Gastrocnemius medialis (tissue), 4 donors: ENCODE measurements around the gene ZNF287. TPM values are rescaled to one million over a fixed set of nuclear protein-coding genes. Genes with fewer than 3 reads are reported as not detected.

Experiments
- ATAC-seq, 2 donors: fragments of 150-250 bp; one replicate each; pipeline ENCODE4 v1.9.1; 2016
- DNase-seq, 2 donors: peaks; one replicate each; pipeline ENCODE4 v3.0.0-alpha.2; 2019
- H3K27ac ChIP-seq, 4 donors: fragments of 200-600 bp; sonication (generic); 1 replicate in 1 of 4; 2 replicates in 3 of 4; pipeline ENCODE4 v1.5.1; 2016 to 2018; ENCODE audit warnings: mild to moderate bottlenecking in 2 of 4, moderate library complexity in 1 of 4
- H3K27me3 ChIP-seq, 3 donors: fragments of 200-600 bp; sonication (generic) in 2 of 3; 1 replicate in 1 of 3; 2 replicates in 2 of 3; pipeline versions ENCODE4 v1.5.1 to v1.6.0; 2016 to 2019; ENCODE audit warnings: mild to moderate bottlenecking in 1 of 3, moderate library complexity in 1 of 3
- H3K36me3 ChIP-seq, 2 donors: fragments of 200-600 bp; sonication (generic) in 1 of 2; one replicate each; pipeline ENCODE4 v1.5.1; 2017 to 2018
- H3K4me1 ChIP-seq, 2 donors: fragments of 200-600 bp; sonication (generic) in 1 of 2; one replicate each; pipeline ENCODE4 v1.5.1; 2016 to 2017; ENCODE audit warnings: mild to moderate bottlenecking in 2 of 2
- H3K4me3 ChIP-seq, 4 donors: fragments of 200-600 bp; sonication (generic) in 3 of 4; 1 replicate in 1 of 4; 2 replicates in 3 of 4; pipeline ENCODE4 v1.5.1; 2016 to 2019; ENCODE audit warnings: mild to moderate bottlenecking in 2 of 4
- H3K9me3 ChIP-seq, 3 donors: fragments of 200-600 bp; sonication (generic) in 2 of 3; 1 replicate in 1 of 3; 2 replicates in 2 of 3; pipeline ENCODE4 v1.5.1; 2016 to 2019
- POLR2A ChIP-seq, 2 donors: fragments of 450-650 bp; IDR thresholded peaks; one replicate each; pipeline ENCODE4 v1.6.1; 2017; ENCODE audit warnings: antibody characterized with exemption in 2 of 2, mild to moderate bottlenecking in 2 of 2, moderate library complexity in 2 of 2
- in situ Hi-C, 4 donors: fragments of 200-750 bp; cut with MboI; loops; one replicate each; pipeline versions ENCODE4 v1.15.0 to v1.8.0; 2017; ENCODE audit warnings: low sequenced_read_pairs in 4 of 4
- intact Hi-C: fragments of 100-400 bp; cut with DNase I; formaldehyde crosslinking; loops from one replicate; pipeline ENCODE4 v1.15.1; 2023; ENCODE audit warnings: low total_unique reads
- total RNA-seq, 4 donors: library from RNA; depleted of rRNA; stranded (reverse); fragments of >200 nt; gene quantifications; one replicate each; pipeline versions ENCODE4 v1.1.0 to v1.2.3, GENCODE V29; 2016
- TF ChIP-seq, protein P1 (sequence below), 5 experiments: fragments of 450-650 bp in 3 of 5; fragments of 200-600 bp in 2 of 5; sonication (generic) in 2 of 5; IDR thresholded peaks in 4 of 5; conservative IDR thresholded peaks in 1 of 5; 1 replicate in 4 of 5; 2 replicates in 1 of 5; pipeline ENCODE4 v1.5.1; 2016 to 2019; ENCODE audit warnings: antibody characterized with exemption in 5 of 5, mild to moderate bottlenecking in 3 of 5, moderate library complexity in 3 of 5

The ZNF287 gene
- total RNA-seq, 4 donors from 2014 or later, result 1.5 to 7.2 (median 4.9) TPM

DNA sequence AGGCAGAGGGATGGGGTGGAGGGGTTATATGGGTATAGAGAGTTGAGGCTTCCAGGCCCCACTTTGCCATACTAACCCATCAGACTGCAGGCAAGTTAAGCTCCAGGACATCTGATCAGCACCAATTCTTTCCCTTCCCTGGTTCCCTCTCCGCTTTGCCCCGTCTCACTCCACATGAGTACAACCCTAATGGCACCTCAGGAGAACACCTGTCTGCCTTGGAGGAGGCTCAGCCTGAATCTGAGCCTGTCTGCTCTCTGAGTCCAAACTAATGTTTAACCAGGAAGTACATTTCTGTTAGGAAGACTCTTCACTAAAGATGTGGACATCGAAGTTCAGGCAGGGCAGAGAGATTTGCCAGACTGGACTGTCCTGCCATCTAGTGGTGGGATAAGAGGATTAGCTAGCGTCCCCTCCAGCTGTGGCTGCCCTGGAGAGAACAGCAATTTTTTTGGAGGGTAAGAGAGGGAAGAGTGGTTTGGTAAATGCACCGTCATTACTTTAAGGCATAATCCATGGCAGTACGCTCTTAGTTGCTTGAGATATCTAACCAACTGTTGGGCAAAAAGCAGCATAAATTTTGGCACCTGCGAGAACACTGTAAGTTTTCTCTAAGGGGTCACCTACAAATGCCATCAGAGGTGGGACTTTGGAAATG is 47.8 kb downstream of the ZNF287 start:
- in situ Hi-C loops, result loop anchor here (5.0 to 25.0 kb wide), 4 partner anchors 69 to 159 kb away; partner anchors contain the start of gene CENPV (in 1 of the 4)
- Histone ChIP-seq H3K4me1 (peaks cover 0 to 6% of the 10 kb centered on the region in 2 donors), H3K27me3 (peaks cover 0 to 18% (median 14%) of the 10 kb centered on the region in 3 donors), H3K36me3 (no peaks in the 10 kb centered on the region), H3K4me3 (no peak overlapping the region), H3K27ac (no peak overlapping the region), H3K9me3 (no peaks in the 10 kb centered on the region)
- intact Hi-C loops, result loop anchor here (1.0 kb wide), 3 partner anchors 68 to 158 kb away; no protein-coding TSS in a partner anchor
- no peak for TF ChIP-seq POLR2A (IDR thresholded peaks at IDR 0.05)
- TF ChIP-seq, protein P1, sequence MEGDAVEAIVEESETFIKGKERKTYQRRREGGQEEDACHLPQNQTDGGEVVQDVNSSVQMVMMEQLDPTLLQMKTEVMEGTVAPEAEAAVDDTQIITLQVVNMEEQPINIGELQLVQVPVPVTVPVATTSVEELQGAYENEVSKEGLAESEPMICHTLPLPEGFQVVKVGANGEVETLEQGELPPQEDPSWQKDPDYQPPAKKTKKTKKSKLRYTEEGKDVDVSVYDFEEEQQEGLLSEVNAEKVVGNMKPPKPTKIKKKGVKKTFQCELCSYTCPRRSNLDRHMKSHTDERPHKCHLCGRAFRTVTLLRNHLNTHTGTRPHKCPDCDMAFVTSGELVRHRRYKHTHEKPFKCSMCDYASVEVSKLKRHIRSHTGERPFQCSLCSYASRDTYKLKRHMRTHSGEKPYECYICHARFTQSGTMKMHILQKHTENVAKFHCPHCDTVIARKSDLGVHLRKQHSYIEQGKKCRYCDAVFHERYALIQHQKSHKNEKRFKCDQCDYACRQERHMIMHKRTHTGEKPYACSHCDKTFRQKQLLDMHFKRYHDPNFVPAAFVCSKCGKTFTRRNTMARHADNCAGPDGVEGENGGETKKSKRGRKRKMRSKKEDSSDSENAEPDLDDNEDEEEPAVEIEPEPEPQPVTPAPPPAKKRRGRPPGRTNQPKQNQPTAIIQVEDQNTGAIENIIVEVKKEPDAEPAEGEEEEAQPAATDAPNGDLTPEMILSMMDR (IDR thresholded peaks at IDR 0.05 in 4 of 5, conservative IDR thresholded peaks at IDR 0.05 in 1 of 5), result peak; percentile 85 to 96 (median 90)
- DNase-seq, result peak; percentile 60 to 72
- peak; percentile 98 to 99 for ATAC-seq

DNA sequence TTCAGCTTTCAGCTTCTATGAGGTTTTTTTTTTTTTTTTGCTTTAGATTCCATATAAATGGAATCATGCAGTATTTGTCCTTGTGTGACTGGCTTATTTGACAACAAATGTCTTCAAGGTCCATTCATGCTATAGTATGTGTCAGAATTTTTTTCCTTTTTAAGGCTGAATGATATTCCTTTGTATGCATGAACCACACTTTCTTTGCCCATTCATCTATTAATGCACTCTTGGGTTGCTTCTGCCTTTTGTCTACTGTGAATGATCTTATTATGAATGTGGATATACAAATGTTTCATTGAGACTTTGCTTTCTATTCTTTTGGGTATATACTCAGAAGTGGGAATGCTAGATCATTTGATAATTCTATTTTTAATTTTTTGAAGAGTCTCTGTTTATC is 50.0 kb downstream of the ZNF287 start:
- ATAC-seq (no peak), DNase-seq (no peak)
- H3K27me3 ChIP-seq, result peaks cover 0 to 19% (median 14%) of the 10 kb centered on the region in 3 donors
- TF ChIP-seq, protein P1 (IDR thresholded peaks at IDR 0.05 in 4 of 5, conservative IDR thresholded peaks at IDR 0.05 in 1 of 5), result no peak
- no peak for TF ChIP-seq POLR2A (IDR thresholded peaks at IDR 0.05)
- H3K9me3 ChIP-seq, result no peaks in the 10 kb centered on the region
- H3K36me3 ChIP-seq, result no peaks in the 10 kb centered on the region
- H3K27ac ChIP-seq, result no peak overlapping the region
- intact Hi-C loops, result no loop called here
- H3K4me3 ChIP-seq, result no peak overlapping the region
- H3K4me1 ChIP-seq, result peaks cover 0 to 6% of the 10 kb centered on the region in 2 donors
- in situ Hi-C loops, result loop anchor here in 3 of 4 donors (5.0 to 25.0 kb wide), 3 partner anchors 64 to 157 kb away; partner anchors contain the start of gene CENPV (in 1 of the 3)

DNA sequence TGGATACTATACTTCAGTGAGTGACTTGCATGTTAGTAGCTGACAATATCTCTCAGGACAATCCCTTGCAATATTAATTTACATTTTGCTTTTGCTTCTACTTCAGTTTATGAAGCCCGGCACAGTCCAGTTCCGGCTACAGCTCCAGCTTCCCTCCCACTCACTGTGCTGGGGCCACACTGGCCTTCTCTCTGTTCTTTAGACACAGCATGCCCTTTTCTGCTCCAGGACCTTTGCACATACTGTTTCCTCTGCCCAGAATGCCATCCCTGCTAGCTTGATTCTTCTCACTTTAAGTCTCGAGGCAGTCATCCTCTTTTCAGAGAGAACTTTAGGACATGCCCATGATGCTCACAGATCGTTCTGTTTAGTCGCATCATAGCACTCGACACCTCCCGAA is 51.5 kb downstream of the ZNF287 start:
- TF ChIP-seq POLR2A (IDR thresholded peaks at IDR 0.05), result no peak
- TF ChIP-seq, protein P1 (IDR thresholded peaks at IDR 0.05 in 4 of 5, conservative IDR thresholded peaks at IDR 0.05 in 1 of 5), result no peak
- intact Hi-C loops, result no loop called here
- DNase-seq, result no peak

DNA sequence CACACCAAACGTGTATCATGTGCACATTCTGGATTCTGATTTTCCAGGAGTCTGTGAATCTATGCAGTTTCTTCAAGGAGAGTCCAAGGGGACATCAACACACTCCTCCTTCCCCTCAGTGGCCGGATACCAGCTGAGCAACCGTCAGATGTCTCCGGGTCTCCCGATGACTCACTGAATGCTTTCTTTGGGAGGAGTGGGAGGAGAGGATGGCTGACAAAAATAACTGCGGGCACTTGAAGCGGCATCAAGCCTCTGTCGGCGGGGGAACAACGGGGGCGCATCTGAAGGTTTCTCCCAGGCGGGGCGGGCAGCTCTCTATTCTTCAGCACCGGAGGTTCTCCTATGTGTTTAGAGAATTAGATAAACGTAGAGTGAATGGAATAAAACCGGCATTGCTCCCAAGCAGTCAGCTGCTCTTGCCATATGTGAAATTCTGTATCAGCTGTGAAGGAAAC is 52.4 kb downstream of the ZNF287 start:
- in situ Hi-C loops, result loop anchor here in 3 of 4 donors (5.0 to 25.0 kb wide), 3 partner anchors 62 to 154 kb away; partner anchors contain the start of gene CENPV (in 1 of the 3)
- intact Hi-C loops, result no loop called here
- H3K27ac ChIP-seq, result no peak overlapping the region
- DNase-seq, result no peak
- no peaks in the 10 kb centered on the region for H3K36me3 ChIP-seq
- TF ChIP-seq, protein P1 (IDR thresholded peaks at IDR 0.05 in 4 of 5, conservative IDR thresholded peaks at IDR 0.05 in 1 of 5), result no peak
- no peak for TF ChIP-seq POLR2A (IDR thresholded peaks at IDR 0.05)
- peak overlapping the region in 1 of 4 donors; percentile 20 for H3K4me3 ChIP-seq
- H3K9me3 ChIP-seq, result no peaks in the 10 kb centered on the region
- peaks cover 0 to 6% of the 10 kb centered on the region in 2 donors for H3K4me1 ChIP-seq
- H3K27me3 ChIP-seq, result peaks cover 0 to 19% (median 14%) of the 10 kb centered on the region in 3 donors
- ATAC-seq, result peak in 1 of 2 donors; percentile 20

More for the DNA sequence above, 51.5 kb downstream of the ZNF287 start:
- ATAC-seq, result no peak
- H3K9me3 ChIP-seq, result no peaks in the 10 kb centered on the region
- no peak overlapping the region for H3K27ac ChIP-seq
- in situ Hi-C loops, result loop anchor here in 3 of 4 donors (5.0 to 25.0 kb wide), 3 partner anchors 63 to 155 kb away; partner anchors contain the start of gene CENPV (in 1 of the 3)
- no peak overlapping the region for H3K4me3 ChIP-seq
- peaks cover 0 to 19% (median 14%) of the 10 kb centered on the region in 3 donors for H3K27me3 ChIP-seq
- no peaks in the 10 kb centered on the region for H3K36me3 ChIP-seq
- H3K4me1 ChIP-seq, result peaks cover 0 to 6% of the 10 kb centered on the region in 2 donors
